Fibroblast of lung (primary cell): ENCODE measurements around the gene KMT2C. TPM values are rescaled to one million over a fixed set of nuclear protein-coding genes. Genes with fewer than 3 reads are reported as not detected.
"Not testable (repeated sequence)": the region's sequence is repeated elsewhere in the genome, so short reads cannot be mapped to it uniquely, and the experiment has no call there.

Source experiments
- DNase-seq, 2 donors: peaks; one replicate each; pipeline versions ENCODE4 v3.0.0 to v3.0.0-alpha.2; 2010; ENCODE audit warnings: low read depth in 2 of 2
- H2AFZ ChIP-seq: 2 replicates; pipeline ENCODE4 v1.5.1; 2012; ENCODE audit warnings: low read length, control low read depth, inconsistent platforms
- H3K27ac ChIP-seq: 2 replicates; pipeline ENCODE4 v1.5.1; 2011; ENCODE audit warnings: low read length, control low read depth; ENCODE audit not compliant: insufficient read depth
- H3K27me3 ChIP-seq: 2 replicates; pipeline ENCODE4 v1.5.1; 2011; ENCODE audit warnings: mild to moderate bottlenecking, low read length; ENCODE audit not compliant: control insufficient read depth, insufficient read depth
- H3K36me3 ChIP-seq: 2 replicates; pipeline ENCODE4 v1.5.1; 2011; ENCODE audit warnings: low read length; ENCODE audit not compliant: control insufficient read depth, insufficient read depth
- H3K4me1 ChIP-seq: 2 replicates; pipeline ENCODE4 v1.5.1; 2011; ENCODE audit warnings: low read length; ENCODE audit not compliant: control insufficient read depth, insufficient read depth; ENCODE audit errors: extremely low read depth
- H3K4me2 ChIP-seq: 2 replicates; pipeline ENCODE4 v1.5.1; 2011; ENCODE audit warnings: low read length, control low read depth; ENCODE audit not compliant: insufficient read depth; ENCODE audit errors: extremely low read depth
- H3K4me3 ChIP-seq, 4 experiments: fragments of 200-600 bp in 1 of 4; sonication (generic) in 1 of 4; replicated peaks in 1 of 4; 2 replicates each; pipeline ENCODE4 v1.5.1; 2011 to 2016; ENCODE audit warnings: low read length in 4 of 4, low read depth in 3 of 4, mild to moderate bottlenecking in 3 of 4, control low read depth in 2 of 4, inconsistent platforms in 1 of 4, mixed read lengths in 1 of 4; ENCODE audit not compliant: insufficient read depth in 1 of 4; ENCODE audit errors: control extremely low read depth in 1 of 4
- H3K79me2 ChIP-seq: 2 replicates; pipeline ENCODE4 v1.5.1; 2012; ENCODE audit warnings: mild to moderate bottlenecking, low read length, inconsistent platforms; ENCODE audit not compliant: control insufficient read depth, insufficient read depth
- H3K9ac ChIP-seq: 2 replicates; pipeline ENCODE4 v1.5.1; 2011; ENCODE audit warnings: mild to moderate bottlenecking, low read length, control low read depth; ENCODE audit not compliant: insufficient read depth
- H3K9me3 ChIP-seq: 2 replicates; pipeline ENCODE4 v1.5.1; 2012; ENCODE audit warnings: low read depth, low read length; ENCODE audit not compliant: control insufficient read depth, insufficient read depth
- H4K20me1 ChIP-seq: 2 replicates; pipeline ENCODE4 v1.5.1; 2011; ENCODE audit warnings: low read length; ENCODE audit not compliant: control insufficient read depth, insufficient read depth; ENCODE audit errors: extremely low read depth
- EZH2 ChIP-seq: IDR thresholded peaks from 2 replicates; pipeline ENCODE4 v1.5.1; 2012; ENCODE audit warnings: low read length, control low read depth, mild to moderate bottlenecking; ENCODE audit errors: missing control alignments
- polyA plus RNA-seq, 2 donors: library from polyadenylated mRNA; depleted of rRNA in 1 of 2; stranded (reverse) in 1 of 2; unstranded in 1 of 2; fragments of >200 nt; gene quantifications; 2 replicates each; pipeline ENCODE4 v1.2.1, GENCODE V29; 2011 to 2012; ENCODE audit warnings: missing spikeins in 1 of 2
- total RNA-seq: library from RNA; depleted of rRNA; stranded (reverse); fragments of >200 nt; gene quantifications from 2 replicates; pipeline ENCODE4 v1.2.1, GENCODE V29; 2014
- TF ChIP-seq, protein P1 (sequence below), 2 donors: IDR thresholded peaks in 1 of 2; conservative IDR thresholded peaks in 1 of 2; 1 replicate in 1 of 2; 2 replicates in 1 of 2; pipeline ENCODE4 v1.5.1; 2011 to 2012; ENCODE audit warnings: low read length in 2 of 2, control low read depth in 1 of 2, inconsistent platforms in 1 of 2, low read depth in 1 of 2, mild to moderate bottlenecking in 1 of 2

KMT2C gene
- total and polyA plus RNA-seq, 2 donors (not counting 1 experiment from before 2014, with no cell fraction given) = 11.1 to 32.4 TPM

DNA sequence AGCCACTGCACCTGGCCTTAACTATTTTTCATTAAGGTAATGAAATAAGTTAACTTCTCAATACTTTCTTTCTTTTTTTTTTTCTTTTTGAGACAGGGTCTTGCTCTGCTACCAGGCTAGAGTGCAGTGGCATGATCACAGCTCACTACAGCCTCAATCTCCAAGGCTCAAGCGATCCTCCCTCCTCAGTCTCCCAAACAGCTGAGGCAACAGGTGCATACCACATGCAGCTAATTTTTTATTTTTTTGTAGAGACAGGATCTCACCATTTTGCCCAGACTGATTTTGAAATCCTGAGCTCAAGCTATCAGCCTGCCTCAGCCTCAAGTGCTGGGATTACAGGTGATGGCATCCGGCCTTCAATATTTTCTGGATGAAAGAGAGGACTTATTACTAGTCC is 21.0 kb downstream of the KMT2C start:
- Histone ChIP-seq H3K27ac (no peak overlapping the region), H3K27me3 (no peaks in the 10 kb centered on the region), H2AFZ (no peak overlapping the region), H3K4me3 (no peak overlapping the region), H3K4me1 (no peaks in the 10 kb centered on the region), H3K36me3 (no peaks in the 10 kb centered on the region), H4K20me1 (no peaks in the 10 kb centered on the region), H3K9ac (no peak overlapping the region), H3K79me2 (peaks cover 62% of the 10 kb centered on the region), H3K9me3 (no peaks in the 10 kb centered on the region), H3K4me2 (no peak overlapping the region)
- TF ChIP-seq EZH2 = no peak
- TF ChIP-seq, protein P1, sequence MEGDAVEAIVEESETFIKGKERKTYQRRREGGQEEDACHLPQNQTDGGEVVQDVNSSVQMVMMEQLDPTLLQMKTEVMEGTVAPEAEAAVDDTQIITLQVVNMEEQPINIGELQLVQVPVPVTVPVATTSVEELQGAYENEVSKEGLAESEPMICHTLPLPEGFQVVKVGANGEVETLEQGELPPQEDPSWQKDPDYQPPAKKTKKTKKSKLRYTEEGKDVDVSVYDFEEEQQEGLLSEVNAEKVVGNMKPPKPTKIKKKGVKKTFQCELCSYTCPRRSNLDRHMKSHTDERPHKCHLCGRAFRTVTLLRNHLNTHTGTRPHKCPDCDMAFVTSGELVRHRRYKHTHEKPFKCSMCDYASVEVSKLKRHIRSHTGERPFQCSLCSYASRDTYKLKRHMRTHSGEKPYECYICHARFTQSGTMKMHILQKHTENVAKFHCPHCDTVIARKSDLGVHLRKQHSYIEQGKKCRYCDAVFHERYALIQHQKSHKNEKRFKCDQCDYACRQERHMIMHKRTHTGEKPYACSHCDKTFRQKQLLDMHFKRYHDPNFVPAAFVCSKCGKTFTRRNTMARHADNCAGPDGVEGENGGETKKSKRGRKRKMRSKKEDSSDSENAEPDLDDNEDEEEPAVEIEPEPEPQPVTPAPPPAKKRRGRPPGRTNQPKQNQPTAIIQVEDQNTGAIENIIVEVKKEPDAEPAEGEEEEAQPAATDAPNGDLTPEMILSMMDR (conservative IDR thresholded peaks at IDR 0.05 in 1 of 2, IDR thresholded peaks at IDR 0.05 in 1 of 2; ENCODE audit: low read depth in 1 of 2, low read length in 2 of 2) = no peak
- DNase-seq = no peak

DNA sequence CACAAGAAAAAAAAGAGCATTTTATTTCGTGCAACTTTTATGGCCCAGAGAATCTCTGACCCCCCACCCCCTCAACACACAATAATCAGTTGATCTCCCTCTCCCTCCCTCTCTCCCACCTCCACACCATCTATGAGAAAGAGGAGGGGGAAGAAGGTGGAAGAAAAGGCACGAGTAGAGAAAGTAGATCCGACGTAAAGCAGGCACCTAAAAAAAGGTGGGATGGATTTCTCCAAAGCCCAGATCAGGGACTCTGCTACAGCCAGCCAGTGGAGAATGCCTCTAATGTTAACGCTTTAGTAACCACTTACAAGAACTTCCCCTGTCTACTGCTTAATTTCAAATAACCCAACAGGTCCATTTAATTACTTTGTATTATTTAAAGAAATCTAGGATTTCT is 24.4 kb downstream of the KMT2C start:
- no peak overlapping the region for H3K9ac ChIP-seq
- H3K4me1 ChIP-seq = no peaks in the 10 kb centered on the region
- no peak overlapping the region for H3K27ac ChIP-seq
- TF ChIP-seq EZH2 = no peak
- TF ChIP-seq, protein P1 (conservative IDR thresholded peaks at IDR 0.05 in 1 of 2, IDR thresholded peaks at IDR 0.05 in 1 of 2; ENCODE audit: low read depth in 1 of 2, low read length in 2 of 2) = no peak
- H3K4me2 ChIP-seq = no peak overlapping the region
- no peaks in the 10 kb centered on the region for H4K20me1 ChIP-seq
- no peaks in the 10 kb centered on the region for H3K36me3 ChIP-seq
- no peak overlapping the region for H3K4me3 ChIP-seq
- peaks cover 4% of the 10 kb centered on the region for H3K9me3 ChIP-seq
- H2AFZ ChIP-seq = no peak overlapping the region
- DNase-seq = no peak
- peaks cover 50% of the 10 kb centered on the region for H3K79me2 ChIP-seq
- H3K27me3 ChIP-seq = no peaks in the 10 kb centered on the region

DNA sequence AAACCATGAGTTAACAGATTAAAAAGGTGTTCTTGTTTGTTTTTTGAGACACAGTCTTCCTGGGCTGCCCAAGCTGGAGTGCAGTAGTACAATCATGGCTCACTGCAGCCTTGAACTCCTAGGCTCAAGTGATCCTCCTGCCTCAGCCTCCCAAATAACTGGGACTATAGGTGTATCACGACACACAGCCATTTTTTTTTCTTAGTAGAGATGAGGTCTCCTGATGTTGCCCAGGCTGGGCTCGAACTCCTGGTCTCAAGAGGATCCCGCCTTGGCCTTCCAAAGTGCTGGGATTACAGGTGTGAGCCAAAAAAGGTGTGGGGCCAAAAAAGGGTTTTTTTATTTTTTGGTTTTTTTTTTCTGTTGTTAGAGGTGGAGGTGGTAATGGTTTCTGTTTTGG is 29.3 kb downstream of the KMT2C start:
- TF ChIP-seq, protein P1 (conservative IDR thresholded peaks at IDR 0.05 in 1 of 2, IDR thresholded peaks at IDR 0.05 in 1 of 2; ENCODE audit: low read depth in 1 of 2, low read length in 2 of 2) = no peak
- no peak for TF ChIP-seq EZH2
- H3K4me2 ChIP-seq = no peak overlapping the region
- H3K9ac ChIP-seq = no peak overlapping the region
- no peak overlapping the region for H3K27ac ChIP-seq
- no peaks in the 10 kb centered on the region for H4K20me1 ChIP-seq
- no peak overlapping the region for H3K4me3 ChIP-seq
- H3K4me1 ChIP-seq = no peaks in the 10 kb centered on the region
- no peak for DNase-seq
- no peaks in the 10 kb centered on the region for H3K27me3 ChIP-seq
- H3K9me3 ChIP-seq = peaks cover 4% of the 10 kb centered on the region
- H3K36me3 ChIP-seq = no peaks in the 10 kb centered on the region
- H3K79me2 ChIP-seq = peaks cover 40% of the 10 kb centered on the region
- H2AFZ ChIP-seq = no peak overlapping the region

DNA sequence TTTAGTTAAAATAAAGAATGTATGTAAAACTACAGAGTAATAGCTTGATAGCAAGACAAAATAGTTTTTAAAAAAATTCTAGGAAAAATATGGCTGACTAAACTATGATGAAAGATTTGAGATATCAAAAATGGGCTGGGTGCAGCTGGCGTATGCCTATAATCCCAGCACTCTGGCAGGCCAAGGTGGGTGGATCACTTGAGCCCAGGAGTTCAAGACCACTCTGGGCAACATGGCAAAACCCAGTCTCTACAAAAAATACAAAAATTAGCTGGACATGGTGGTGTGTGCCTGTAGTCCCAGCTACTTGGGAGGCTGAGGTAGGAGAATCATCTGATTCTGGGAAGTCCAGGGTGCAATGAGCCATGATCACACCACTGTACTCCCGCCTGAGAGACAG is 29.8 kb downstream of the KMT2C start:
- H3K9ac ChIP-seq, H3K4me3 ChIP-seq, H3K4me2 ChIP-seq, DNase-seq, H3K9me3 ChIP-seq, H3K27ac ChIP-seq, H3K27me3 ChIP-seq, H2AFZ ChIP-seq, H3K36me3 ChIP-seq, H4K20me1 ChIP-seq, H3K4me1 ChIP-seq: not testable (repeated sequence)
- peaks cover 39% of the 10 kb centered on the region for H3K79me2 ChIP-seq
